Measurements from ENCODE around the gene LYSMD1. TPM values are rescaled to one million over a fixed set of nuclear protein-coding genes. Genes with fewer than 3 reads are reported as not detected.

The LYSMD1 gene, protein sequence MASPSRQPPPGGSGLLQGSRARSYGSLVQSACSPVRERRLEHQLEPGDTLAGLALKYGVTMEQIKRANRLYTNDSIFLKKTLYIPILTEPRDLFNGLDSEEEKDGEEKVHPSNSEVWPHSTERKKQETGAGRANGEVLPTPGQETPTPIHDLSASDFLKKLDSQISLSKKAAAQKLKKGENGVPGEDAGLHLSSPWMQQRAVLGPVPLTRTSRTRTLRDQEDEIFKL
- total RNA-seq = 10 to 100 TPM; 12.7 to 14.1 TPM

GRCh38 chr1:151165738-151166504 is at the start of gene LYSMD1, which contains the start of gene SCNM1:
Gene LYSMD1, minus strand, starts transcription at chr1:151165902. Its CDS starts 644 bp downstream, at chr1:151165258.
Gene SCNM1, plus strand, starts transcription at chr1:151166144. Its CDS starts 9 bp downstream, at chr1:151166153.

DNA sequence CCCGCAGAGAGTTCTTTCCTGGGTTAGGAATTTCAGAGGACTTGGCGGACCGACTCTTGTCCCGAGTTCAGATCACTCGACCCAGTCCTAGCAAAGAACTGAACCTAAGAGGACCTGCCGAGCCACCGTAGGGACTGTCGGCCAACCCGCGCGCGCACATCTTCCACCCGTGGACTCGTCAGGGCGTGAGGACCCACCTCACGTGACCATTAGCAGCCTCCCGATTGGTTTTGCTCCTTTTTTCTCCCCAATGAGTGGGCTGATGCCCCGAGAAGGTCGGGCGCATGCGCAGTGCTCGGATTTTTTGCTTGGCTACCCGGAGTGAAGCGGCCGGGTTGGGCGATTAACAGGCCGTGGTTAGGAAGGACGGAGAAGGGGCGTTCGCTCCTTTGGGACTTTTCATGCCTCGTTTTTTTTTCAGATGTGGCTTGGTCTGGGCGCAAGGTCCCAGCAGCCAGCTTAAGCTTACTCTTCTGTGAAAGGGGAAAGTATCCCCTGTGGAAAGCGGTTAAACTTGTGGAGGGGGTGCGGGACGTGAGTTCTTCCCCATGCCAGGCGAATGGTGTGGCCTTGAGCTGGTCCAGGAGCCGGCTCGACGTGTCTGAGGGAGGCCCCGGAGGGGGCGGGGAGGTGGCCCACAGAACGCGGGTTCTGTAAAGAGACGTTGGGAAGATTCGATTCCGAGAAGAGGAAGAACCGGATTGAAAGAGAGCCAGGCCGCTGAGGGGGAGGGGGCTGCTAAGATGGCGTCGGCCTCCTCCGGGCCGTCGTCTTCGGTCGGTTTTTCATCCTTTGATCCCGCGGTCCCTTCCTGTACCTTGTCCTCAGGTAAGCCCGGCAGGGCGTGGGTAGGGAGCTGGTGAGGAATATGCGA is 32.8 kb upstream of the LYSMD1 start, which contains the start of gene PIP5K1A:
PIP5K1A (plus strand) TSS at position 299 of the 874 bp plus-strand sequence; CDS start at position 744, 445 bp downstream.

GRCh38 chr1:151189637-151190445 is 24.1 kb upstream of the LYSMD1 start, which contains the start of gene VPS72:
Gene VPS72, minus strand, starts transcription at chr1:151190197. Its CDS starts 76 bp downstream, at chr1:151190121.

GRCh38 chr1:151175863-151176262 is 10.2 kb upstream of the LYSMD1 start, which contains the start of gene TMOD4:
Gene TMOD4, minus strand, starts transcription at chr1:151175981. Its CDS starts 1,106 bp downstream, at chr1:151174875.

GRCh38 chr1:151156515-151156819 is 9.2 kb downstream of the LYSMD1 start, which contains the start of gene TNFAIP8L2:
Gene TNFAIP8L2, plus strand, starts transcription at chr1:151156649. Its CDS starts 2,049 bp downstream, at chr1:151158698.

DNA sequence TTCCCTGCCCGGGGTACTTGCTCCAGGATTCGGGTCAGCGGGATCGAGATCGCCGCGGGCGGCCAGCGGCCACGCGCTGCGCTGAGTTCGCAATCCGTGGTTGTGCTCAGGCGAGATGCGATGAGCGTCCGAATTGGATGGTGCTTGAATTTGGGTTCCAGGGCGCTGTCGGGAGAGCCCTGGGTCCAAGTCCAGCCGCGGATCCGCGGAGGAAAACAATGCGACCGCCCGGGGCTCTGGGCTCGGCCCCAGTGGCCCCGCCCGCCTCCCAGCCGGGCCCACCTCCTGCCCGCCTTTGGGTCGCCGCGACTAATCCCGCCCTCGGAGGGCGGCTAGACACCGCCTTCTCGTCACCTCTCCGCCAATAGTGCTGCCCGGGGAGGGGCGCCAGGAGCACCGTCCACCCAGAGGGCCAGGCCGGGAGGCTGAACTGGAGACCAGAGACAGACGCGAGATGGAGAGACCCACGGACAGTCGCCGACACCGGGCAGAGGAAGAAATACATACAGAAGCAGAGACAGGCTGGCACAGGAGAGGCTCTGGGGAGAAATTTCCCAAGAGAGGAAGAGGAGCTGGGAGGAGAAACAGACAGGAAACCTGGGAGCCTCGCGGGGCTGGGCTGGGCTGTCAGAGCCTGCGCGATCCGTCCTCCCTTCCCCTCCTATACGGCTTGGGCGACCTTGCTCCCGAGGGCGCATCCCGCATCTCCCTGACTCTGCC is 19.1 kb downstream of the LYSMD1 start, which contains the start of gene SEMA6C:
SEMA6C (minus strand) TSS at position 220 of the 720 bp plus-strand sequence. CDS start 4,010 bp downstream, outside the sequence.

Other genes starting within 250 kb of the LYSMD1 start
- gene SETDB1, start 239.5 kb downstream of the LYSMD1 start, total RNA-seq = 10 to 100 TPM; 31.3 to 33.0 TPM
- 100 to 1,000 TPM; 122 to 166 TPM for gene CERS2, start 191.1 kb downstream of the LYSMD1 start, total RNA-seq
- not detected for gene ANXA9, start 183.6 kb downstream of the LYSMD1 start, total RNA-seq
- gene MINDY1, start 159.0 kb downstream of the LYSMD1 start, total RNA-seq = 10 to 100 TPM; 21.6 to 35.4 TPM
- 10 to 100 TPM in 1 of 2 donors, 1 to 10 TPM in 1; 9.6 to 14.3 TPM for gene PRUNE1, start 157.5 kb downstream of the LYSMD1 start, total RNA-seq
- gene BNIPL, start 129.3 kb downstream of the LYSMD1 start, total RNA-seq = under 1 TPM in 1 of 2 donors, not detected in 1; under 0.01 TPM
- gene C1orf56, start 118.2 kb downstream of the LYSMD1 start, total RNA-seq = 1 to 10 TPM; 3.1 to 4.3 TPM
- gene CDC42SE1, start 106.3 kb downstream of the LYSMD1 start, total RNA-seq = 10 to 100 TPM; 77.4 to 94.9 TPM
- gene MLLT11, start 105.5 kb downstream of the LYSMD1 start, total RNA-seq = 1 to 10 TPM; 2.8 to 4.7 TPM
- gene GABPB2, start 95.1 kb downstream of the LYSMD1 start, total RNA-seq = 1 to 10 TPM; 6.3 to 7.9 TPM
- gene SEMA6C, start 19.3 kb downstream of the LYSMD1 start, total RNA-seq = 1 to 10 TPM in 1 of 2 donors, under 1 TPM in 1; 0.67 to 1.0 TPM
- gene TNFAIP8L2, start 9.3 kb downstream of the LYSMD1 start, total RNA-seq = not detected
- gene SCNM1, start 242 bp upstream of the LYSMD1 start, total RNA-seq = 10 to 100 TPM; 25.1 to 28.6 TPM
- gene TMOD4, start 10.1 kb upstream of the LYSMD1 start, total RNA-seq = not detected
- 10 to 100 TPM; 36.8 to 47.6 TPM for gene VPS72, start 24.3 kb upstream of the LYSMD1 start, total RNA-seq
- gene PIP5K1A, start 32.6 kb upstream of the LYSMD1 start, total RNA-seq = 10 to 100 TPM; 36.5 to 55.6 TPM
- gene PSMD4, start 88.8 kb upstream of the LYSMD1 start, total RNA-seq = 100 to 1,000 TPM; 131 to 188 TPM
- gene ZNF687, start 116.4 kb upstream of the LYSMD1 start, total RNA-seq = 10 to 100 TPM; 18.3 to 22.0 TPM
- 10 to 100 TPM; 49.6 to 67.9 TPM for gene PI4KB, start 161.5 kb upstream of the LYSMD1 start, total RNA-seq
- 10 to 100 TPM; 73.0 to 73.9 TPM for gene RFX5, start 181.3 kb upstream of the LYSMD1 start, total RNA-seq
- 10 to 100 TPM; 42.0 to 55.9 TPM for gene SELENBP1, start 206.8 kb upstream of the LYSMD1 start, total RNA-seq
- gene PSMB4, start 233.7 kb upstream of the LYSMD1 start, total RNA-seq = 100 to 1,000 TPM; 501 to 799 TPM